ENCODE measurements around the gene PHLPP1.
A peak's percentile ranks its signal among the peaks of the same experiment; 100 is the strongest.

PHLPP1 gene

GRCh38 chr18:62942578-62942977, 227.2 kb downstream of the PHLPP1 start:
- no peak for DNase-seq (ENCODE audit: low spot score)

- DNase-seq (ENCODE audit: low spot score), result no peak
Measured at GRCh38 chr18:62944454-62944853, 229.1 kb downstream of the PHLPP1 start.

GRCh38 chr18:62948788-62949187, 233.4 kb downstream of the PHLPP1 start:
- DNase-seq (ENCODE audit: low spot score), result no peak

DNA sequence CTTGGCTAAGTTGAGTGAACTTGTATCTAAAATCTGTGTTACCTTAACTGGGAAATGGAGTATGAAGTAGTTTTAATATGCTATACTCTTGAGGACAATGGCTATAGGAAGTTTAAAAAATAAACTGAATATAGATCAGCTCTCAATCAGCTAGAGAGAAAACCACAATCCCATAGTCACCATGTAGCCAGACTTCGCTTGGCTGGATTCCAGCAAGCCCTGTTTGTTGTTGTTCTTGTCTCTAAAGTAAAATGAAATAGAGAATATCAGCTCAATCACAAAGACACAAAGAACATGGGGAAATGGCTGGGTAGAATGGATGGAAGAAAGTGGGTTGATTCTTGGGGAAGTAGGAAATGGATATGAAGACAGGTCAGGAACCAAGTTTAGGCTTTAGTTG, 234.9 kb downstream of the PHLPP1 start:
- DNase-seq (ENCODE audit: low spot score), result no peak

DNA sequence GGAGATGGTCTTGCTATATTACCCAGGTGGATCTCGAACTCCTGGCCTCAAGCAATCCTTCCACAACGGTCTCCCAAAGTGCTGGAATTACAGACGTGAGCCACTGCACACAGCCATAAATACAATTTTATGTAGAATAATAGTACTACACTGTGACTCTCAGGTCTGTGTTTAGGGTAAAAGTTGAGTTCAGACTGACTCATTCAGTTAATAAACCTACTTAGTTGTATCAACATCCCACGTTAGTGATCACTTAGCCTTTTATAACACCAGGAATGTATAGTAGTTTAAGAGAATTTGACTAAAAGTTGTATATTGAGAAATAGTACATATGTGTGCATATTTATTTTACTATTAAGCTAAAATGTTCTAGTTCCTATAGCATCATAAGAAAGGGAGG, 237.5 kb downstream of the PHLPP1 start:
- no peak for DNase-seq (ENCODE audit: low spot score)

DNA sequence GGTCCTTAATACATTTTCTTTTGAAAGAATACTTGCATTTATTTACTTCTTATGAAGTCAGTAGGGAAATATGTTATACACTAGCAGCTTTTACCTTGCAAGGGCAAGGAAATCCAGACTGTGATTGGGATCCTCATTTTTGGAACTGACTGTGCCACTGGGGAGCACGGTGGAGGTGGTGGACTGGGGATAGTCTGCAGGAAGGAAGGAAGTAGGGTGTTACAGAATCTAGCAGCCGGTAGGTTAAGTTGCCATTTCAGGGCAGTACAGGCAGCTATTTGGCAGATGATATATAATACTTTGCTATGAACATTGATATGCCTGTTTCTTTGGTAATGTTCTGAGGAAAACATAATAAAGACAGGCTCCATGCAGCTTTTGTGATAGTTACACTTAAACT, 238.3 kb downstream of the PHLPP1 start:
- no peak for DNase-seq (ENCODE audit: low spot score)

GRCh38 chr18:62954366-62954765, 239.0 kb downstream of the PHLPP1 start:
- DNase-seq (ENCODE audit: low spot score), result no peak

GRCh38 chr18:62957885-62958472, 242.6 kb downstream of the PHLPP1 start:
- DNase-seq (ENCODE audit: low spot score), result no peak

DNA sequence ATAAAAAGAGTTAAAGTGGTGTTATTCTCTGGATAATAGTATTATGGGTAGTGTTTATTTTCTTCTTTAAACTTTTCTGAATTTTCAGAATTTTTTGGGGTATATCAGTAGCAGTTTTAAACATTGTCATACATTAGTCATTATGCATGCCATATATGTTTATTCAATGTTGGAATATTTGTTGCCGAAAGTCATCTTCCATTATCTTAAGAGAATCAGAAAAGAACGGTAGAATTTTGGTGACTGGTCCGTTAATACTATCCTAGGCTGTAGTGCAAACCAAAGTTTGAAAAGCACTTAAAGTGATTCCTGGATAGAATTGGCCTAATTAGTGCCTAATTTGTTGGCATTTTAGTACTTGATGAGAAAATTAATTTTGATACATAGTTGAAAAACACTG, 244.1 kb downstream of the PHLPP1 start:
- DNase-seq (ENCODE audit: low spot score), result no peak

DNA sequence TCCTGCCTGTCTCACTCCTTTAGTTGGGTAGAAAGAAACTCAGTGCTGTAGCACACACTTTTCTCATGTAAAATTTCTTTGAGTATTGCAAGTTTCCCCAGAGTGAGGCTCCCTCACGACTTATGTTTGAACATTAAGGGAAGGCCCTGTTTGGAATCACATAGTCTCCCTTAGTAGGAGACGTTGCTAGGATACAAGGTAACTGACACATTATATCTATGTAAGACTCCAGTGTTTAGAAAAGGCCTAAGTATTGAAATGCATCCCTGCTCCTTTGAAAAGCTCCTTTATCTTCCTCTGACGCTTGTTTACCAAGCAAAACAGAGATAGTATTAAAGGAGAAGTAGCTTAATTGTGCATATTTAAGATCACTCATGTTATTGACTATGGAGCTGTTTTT, 248.2 kb downstream of the PHLPP1 start:
- DNase-seq (ENCODE audit: low spot score), result no peak

DNA sequence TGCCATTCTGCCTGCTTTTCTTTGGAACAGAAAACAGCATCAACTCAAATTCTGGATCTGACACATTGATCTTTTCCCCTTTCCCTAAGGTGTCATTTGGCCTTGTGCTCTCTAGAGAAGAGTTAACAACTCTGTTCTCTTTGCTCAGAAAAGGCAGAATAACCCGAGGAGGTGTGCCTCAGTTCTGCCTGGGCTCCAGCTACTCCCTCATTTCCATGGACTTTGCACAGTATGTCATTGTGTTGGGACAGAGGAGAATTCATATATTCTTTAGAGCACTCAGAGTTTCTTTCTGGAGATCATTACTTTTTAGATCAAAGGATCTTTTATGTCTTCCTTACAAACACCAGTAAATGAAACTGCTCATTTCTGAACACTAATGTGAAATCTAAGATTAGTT, 249.1 kb downstream of the PHLPP1 start:
- DNase-seq (ENCODE audit: low spot score), result no peak

GRCh38 chr18:62967089-62967488, 251.7 kb downstream of the PHLPP1 start:
- no peak for DNase-seq (ENCODE audit: low spot score)

DNA sequence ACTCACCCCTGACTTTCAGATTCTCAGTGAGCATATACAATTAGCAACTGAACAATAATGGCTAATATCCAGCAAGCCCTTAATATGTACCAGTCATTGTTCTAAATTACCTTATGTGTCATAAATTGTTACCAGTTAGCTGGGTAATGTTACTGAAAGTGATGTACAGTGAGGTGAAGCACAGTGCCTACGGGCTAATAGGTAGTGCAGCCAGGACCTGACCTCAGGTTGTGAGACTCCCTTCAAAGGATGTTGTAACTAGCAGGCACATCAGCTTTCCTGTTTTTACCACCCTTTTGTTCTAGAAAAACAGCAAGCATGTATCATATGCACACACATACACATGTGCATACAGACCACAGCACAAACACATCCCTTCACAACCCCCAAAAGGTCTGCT, 258.3 kb downstream of the PHLPP1 start:
- no peak for DNase-seq (ENCODE audit: low spot score)

- no peak for DNase-seq (ENCODE audit: low spot score)
Measured at GRCh38 chr18:62974388-62974787, 259.0 kb downstream of the PHLPP1 start.

- DNase-seq (ENCODE audit: low spot score), result no peak
Measured at GRCh38 chr18:62974928-62975675, 259.8 kb downstream of the PHLPP1 start.

- DNase-seq (ENCODE audit: low spot score), result no peak
Measured at GRCh38 chr18:62975785-62976184, 260.4 kb downstream of the PHLPP1 start.

DNA sequence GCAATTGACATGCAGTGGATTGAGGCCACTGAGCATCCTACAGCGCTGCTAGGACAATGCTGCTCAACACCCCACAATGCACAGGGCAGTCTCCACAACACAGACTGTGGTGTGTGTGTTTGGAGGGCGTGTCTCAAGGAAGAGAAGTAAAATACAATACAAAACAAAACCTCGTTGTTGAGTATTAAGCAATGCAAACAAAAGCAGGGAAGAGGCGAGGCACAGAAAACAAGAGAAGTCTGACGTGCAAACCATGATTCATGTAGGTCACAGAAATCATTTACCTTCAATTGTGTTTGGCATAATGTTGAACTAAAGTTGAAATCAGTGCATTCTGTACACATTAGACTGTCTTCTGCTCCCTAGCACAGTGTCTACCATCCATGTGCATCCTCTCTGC, 260.9 kb downstream of the PHLPP1 start:
- no peak for DNase-seq (ENCODE audit: low spot score)

- DNase-seq (ENCODE audit: low spot score), result no peak
Measured at GRCh38 chr18:62977512-62977911, 262.2 kb downstream of the PHLPP1 start.

GRCh38 chr18:62978251-62979049, 263.1 kb downstream of the PHLPP1 start:
- DNase-seq (ENCODE audit: low spot score), result no peak

- no peak for DNase-seq (ENCODE audit: low spot score)
Measured at GRCh38 chr18:62979176-62979575, 263.8 kb downstream of the PHLPP1 start.

DNA sequence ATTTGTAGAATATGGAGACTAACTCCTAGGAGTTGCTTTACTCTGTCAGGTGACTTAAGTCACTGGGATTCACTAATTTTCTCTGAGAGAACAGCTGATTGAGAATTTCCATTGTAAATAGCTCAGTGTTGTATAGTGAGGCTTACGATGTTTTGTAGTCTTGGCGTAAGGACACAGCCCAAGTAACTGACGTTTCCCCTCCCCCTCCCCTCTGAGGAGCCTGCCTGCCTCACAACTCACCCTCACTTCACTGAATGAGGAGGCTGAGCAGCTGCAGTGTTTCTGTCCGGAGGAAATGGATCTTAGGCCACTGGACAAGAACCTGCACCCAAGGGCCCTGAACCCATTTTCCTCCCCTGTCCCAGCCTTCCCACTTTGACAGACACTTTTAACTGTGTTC, 264.6 kb downstream of the PHLPP1 start:
- no peak for DNase-seq (ENCODE audit: low spot score)

DNA sequence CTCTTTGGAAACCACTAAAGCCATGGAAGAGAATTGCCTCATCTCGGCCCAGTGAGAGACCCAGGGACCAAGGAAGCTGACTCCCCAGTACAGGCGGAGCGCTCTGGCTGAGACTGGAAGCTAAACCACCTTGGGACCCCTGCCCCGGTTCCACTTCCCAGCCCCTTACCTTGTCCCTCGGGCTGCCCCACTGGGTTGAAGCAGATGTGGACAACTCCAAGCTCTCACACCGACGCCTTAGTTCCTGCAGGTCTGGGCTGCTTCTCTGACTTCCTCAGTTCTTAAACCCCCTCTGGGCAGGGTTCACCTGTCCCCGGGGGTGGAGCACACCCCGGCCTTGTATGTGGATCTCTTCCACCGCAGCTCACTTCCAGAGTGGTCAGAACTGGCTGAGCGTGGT, 266.2 kb downstream of the PHLPP1 start:
- DNase-seq (ENCODE audit: low spot score), result no peak

DNA sequence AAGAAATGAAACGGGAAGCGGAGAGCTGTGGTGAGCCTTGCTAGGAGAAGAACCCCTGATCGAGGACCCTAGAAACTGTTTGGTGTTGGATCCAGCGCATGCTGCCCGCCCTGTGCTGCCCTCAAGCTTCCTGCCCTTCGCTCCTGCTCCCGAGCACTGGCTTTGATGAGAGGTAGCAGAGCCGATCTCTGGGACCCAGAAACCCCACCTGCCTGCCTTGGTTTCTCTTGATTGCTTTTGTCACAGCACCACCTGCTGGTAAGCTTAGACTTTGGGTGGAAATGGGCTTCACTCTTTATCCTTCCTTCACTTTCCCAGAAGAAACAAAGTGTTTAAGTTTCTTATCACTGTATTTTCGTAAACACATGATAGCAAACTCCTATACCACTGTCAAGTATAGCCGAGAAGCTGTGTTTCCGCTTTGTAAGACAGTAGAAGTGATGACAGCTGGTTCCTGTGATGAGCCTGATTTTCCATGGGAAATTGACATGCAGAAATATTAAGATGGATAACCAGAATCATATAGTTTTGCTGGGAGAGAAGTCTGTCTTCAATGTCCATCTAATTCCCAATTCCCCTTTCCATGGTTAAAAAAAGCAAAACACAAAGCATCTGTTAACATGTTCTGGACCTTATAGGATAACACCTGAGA, 267.4 kb downstream of the PHLPP1 start:
- peak; percentile 55 for DNase-seq (ENCODE audit: low spot score)

Measured in hematopoietic multipotent progenitor cell treated with erythropoietin and hydrocortisone succinate and interleukin-3 and kit ligand, for 17 days (in vitro differentiated cells).